Activated effector memory CD4-positive, alpha-beta T cell treated with Interleukin-2 at 50 U/mL for 16 hours (primary cell): ENCODE measurements around the gene PCP2.
"Not testable (repeated sequence)": the region's sequence is repeated elsewhere in the genome, so short reads cannot be mapped to it uniquely, and the experiment has no call there.

Experiments
- DNase-seq: peaks from one replicate; pipeline ENCODE4 v3.0.0-alpha.2; 2020

The PCP2 gene

DNA sequence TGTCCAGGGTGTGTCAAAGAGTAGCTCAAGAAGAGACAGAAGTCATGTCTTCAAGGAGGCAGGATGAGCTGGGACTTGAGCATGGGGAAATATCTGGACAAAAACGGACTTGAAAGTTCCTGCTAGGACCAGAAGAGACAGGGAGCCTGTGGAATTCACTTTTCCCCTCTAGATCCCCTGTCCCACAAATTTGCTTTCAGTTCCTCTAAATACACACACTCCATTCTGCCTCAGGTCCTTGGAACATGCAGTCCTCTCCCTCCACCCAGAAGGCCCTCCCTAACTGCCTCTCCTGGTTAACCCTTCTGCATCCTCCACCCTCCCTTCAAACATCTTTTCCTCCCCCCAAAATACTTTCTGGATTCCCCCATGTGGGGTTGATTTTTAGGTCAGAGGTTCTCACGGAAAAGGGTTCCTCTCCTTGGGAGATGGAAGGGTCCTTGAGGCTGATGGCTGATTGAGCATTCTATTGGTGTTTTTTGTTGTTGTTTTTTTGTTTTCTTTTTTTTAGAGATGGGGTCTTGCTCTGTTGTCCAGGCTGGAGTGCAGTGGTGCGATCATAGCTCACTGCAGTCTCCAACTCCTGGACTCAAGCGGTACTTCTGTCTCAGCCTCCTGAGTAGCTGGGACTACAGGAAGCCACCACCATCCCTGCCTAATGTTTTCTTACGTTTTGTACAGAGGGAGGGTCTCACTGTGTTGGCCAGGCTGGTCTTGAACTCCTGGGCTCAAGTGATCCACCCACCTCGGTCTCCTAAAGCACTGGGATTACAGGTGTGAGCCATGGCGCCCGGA is 28.4 kb upstream of the PCP2 start:
- no peak for DNase-seq

DNA sequence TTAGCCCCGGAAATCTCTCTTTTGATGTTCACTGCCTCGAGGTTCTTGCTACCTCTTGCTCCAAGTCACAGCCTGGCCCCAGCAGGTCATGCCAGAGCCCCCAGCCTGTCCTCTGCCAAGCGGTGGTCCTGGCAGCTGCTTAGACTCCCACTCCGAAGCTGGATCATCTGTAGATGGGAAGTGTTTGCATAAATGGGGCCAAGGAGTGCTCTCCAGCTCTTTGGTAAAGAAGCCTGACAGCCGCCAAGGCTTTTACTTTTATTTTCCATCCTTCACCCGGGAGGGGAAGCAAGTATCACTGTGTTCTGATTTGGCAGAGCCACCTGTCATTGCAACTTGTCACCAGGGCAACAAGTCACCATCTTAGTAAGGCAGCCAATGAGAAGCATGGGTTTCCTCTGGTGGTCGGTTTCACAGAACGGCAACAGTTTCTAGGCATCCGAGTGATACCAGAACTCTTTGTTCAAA is 24.7 kb upstream of the PCP2 start:
- no peak for DNase-seq

DNA sequence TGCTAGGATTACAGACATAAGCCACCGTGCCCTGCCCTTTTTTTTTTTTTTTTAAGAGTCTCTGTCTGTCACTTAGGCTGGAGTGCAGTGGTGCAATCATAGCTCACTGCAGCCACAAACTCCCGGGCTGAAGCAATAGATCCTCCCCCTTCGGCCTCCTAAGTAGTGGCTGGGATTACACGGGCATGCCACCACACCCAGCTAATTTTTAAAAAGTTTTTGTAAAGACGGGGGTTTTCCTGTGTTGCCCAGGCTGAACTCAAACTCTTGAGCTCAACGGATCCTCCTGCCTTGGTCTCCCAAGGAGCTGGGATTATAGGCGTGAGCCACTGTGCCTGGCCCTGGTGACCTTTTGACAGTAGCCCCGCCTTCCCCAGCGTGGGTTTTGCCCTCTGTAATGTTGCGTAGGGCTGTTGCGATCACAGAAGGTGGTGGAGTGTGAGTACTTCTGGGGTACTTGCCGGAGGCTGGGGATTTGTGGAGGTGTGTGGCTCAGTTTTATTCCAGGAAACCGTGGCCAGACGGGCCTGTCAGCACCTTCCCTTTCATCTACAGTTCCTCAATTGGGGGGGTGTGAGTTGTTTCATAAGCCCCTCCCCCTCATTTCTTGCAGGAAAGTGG is 23.7 kb upstream of the PCP2 start:
- DNase-seq, result no peak

DNA sequence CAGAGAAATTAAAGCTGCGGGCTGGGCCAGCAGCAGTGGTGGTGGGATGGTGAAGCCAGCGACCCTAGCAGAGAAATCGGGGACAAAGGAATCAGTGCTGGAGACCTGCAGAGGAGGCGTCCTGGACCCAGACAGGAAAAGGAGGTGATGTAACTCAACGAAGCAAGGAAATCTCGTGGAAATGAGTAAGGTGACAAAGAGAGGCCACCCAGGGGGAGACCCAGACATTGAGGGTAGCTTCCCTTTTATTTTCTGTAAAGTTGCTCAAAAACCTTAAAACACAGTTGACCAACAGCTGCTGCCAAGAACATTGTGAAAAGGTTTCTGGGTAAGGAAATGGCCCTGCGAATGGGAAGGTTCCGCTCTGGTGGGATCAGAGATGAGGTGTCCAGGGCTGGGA is 22.1 kb upstream of the PCP2 start:
- no peak for DNase-seq

DNA sequence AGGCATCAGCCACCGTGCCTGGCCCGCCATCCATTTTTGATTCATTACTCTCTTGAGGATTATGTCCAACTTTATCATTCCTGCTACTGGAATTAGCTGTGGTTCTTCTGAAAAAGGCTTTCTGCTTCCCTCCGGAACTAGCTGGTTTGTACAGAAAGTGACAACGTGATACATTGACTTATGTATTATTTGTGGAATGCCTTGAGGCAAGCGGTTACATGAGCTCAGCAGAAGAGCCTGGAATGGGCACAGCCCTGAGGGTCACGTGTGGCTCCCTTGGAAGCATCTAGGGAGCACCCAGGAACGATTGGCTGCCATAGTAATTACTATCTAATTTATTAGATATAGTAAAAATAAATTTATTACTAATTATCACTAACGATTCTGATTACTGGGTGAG is 20.9 kb upstream of the PCP2 start:
- DNase-seq, result no peak

DNA sequence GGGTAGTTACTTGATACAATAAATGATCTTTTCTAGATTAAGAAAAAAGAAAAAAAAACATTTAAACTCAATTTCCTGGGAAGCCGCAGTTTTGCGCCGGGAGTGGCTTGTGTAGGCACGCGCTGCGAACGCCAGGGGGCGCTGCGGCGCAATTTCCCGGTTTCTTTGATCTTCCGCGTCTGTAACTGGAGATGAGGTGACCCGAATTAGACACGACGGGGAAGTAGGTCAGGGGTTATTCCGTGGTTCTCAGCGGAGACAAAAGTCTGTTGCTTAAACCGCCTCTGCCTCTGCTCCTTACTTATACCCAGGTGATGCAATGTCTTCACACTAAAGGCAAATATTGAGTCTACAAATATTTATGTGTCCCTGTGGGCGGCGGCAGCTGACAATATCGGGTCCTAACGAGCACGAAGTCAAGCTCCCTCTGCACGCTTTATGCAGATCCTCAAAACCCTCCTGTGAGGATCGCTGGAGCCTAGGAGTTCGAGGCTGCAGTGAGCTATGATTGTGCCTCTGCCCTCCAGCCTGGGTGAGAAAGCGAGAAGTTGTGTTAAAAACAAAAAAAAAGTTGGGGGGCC is 18.6 kb upstream of the PCP2 start:
- DNase-seq, result peak; percentile 79

DNA sequence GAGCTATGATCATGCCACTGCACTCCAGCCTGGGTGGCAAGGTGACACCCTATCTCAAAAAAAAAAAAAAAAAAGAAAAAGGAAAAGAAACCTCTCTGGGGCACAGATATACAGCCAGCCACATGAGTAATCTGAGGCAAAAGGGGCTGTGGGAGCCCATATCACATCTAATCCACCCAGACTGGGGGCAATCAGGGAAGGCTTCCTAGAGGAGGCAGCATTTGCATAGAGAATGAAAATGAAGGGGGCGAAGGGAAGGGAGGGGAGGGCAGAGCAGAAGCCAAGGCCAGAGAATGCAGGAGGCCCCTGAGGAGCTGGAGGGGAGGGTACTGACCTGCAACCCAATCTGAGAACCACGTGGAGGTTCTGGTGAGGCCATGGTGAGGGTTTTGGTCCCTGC is 16.6 kb upstream of the PCP2 start:
- no peak for DNase-seq

DNA sequence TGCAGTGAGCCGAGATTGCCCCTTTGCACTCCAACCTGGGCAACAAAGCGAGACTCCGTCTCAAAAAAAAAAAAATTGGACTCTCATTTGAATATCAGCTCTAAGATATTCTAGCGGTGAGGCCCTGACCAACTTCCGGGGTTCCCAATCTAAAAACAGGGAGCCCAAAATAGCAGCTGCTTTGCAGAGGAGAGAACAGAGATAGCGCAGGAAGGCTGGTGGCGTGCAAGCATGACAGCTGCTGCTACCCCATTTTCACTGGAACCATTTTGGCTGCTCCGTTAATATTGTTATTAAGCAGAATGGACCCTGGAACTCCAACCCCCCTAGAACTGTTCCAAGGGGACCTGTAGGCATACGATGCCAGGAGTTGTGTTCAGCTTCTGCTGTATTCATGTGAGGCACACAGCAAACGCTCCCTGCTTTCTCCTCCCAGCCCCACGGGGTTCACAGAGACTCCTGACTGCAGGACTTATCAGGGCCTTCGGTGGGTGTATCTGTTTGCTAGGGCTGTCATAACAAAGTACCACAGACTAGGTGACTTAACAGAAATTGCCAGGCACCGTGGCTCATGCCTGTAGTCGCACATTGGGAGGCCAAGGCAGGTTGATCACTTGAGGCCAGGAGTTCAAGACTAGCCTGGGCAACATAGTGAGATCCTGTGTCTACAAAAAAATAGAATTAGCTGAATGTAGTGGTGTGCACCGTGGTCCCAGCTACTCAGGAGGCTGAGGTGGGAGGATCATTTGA is 14.9 kb upstream of the PCP2 start:
- no peak for DNase-seq

DNA sequence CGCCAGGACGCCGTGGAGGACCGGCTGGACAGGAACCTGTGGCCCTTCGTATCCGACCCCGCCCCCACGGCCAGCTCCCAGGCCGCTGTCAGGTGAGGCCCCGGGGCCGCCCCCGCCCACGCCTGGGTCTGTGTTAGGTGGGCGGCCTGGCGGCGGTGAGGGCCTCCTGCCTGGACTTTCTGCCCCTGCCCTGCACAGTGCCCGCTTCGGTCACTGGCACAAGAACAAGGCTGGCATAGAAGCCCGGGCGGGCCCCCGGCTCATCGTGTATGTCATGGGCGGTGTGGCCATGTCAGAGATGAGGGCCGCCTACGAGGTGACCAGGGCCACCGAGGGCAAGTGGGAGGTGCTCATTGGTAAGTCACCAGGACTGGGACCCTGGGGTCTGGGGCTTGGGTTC is 13.6 kb upstream of the PCP2 start:
- DNase-seq, result no peak

DNA sequence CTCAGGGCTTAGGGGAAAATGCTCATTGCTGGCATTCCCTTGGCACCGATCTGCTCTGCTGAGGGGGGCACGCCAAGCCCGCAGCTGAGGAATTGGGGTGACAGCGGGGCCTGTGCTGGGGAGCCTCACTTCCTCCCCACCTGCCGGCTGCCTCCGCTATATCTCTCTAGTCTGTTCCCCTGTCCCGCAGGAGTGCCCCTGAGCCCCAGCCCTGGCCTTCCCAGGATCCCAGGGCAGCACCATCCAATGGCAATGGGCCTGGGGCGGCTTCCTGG is 12.8 kb upstream of the PCP2 start:
- no peak for DNase-seq

DNA sequence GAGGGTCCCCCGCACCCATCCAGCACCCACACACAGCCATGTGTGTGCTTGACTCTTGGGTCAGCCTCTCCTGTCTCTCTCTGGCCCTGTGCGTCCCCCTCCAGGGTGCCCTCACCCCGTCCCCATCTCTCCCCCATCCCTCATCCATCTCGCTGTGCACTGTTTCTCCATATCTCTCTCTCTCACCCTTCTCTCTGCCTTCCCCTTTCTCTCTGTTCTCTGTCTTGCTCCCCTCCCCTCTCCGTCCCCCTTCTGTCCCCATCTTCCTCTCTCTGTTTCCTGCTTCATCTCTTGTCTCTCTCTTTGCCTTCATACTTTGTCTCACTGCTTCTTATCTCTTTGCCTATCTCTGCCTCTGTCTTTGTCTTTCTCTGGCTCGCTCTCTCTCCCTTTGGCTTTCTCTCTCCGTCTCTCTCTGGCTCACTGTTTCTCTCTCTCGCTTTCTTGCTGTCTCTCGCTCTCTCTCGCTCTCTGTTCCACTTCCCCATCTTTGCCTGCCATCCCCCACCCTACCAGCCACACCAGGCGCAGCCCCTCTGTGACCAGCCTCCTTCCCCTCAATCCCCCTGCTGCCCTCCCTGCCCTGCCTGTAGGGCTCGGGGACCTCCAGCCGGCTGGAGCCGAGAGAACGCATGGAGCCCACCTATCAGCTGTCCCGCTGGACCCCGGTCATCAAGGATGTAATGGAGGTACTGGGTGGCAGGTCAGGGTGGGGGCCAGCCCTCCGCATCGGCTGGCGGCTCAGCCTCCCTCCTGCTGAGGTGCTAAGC is 12.3 kb upstream of the PCP2 start:
- no peak for DNase-seq

DNA sequence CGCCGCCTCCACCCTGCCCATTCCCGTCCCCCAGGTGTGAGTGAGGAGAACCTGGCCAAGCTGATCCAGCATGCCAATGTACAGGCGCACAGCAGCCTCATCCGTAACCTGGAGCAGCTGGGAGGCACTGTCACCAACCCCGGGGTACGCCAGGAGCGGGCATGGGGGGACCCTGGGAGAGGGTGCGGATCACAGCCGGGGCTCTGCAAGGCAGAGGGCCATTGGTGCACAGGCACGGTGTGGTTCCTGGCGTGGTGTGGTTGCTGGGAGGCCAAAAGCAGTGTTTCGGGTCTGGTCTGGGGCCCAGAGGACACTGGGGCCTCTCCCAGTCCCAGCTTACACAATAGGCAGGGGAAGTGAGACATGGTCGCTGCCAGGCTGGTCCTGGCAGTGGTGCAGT is 11.6 kb upstream of the PCP2 start:
- DNase-seq, result no peak

DNA sequence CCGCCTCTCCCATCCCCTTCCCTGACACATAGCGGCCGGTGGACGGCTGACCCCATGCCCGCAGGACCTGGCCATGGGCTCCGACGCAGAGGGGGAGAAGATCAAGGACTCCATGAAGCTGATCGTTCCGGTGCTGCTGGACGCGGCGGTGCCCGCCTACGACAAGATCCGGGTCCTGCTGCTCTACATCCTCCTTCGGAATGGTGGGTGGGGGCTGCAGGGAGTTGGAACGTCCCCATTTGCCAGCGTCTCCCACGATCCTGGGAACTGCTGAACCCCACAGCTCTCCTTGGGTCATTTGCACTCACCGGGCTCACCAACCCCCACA is 11.0 kb upstream of the PCP2 start:
- DNase-seq, result no peak

DNA sequence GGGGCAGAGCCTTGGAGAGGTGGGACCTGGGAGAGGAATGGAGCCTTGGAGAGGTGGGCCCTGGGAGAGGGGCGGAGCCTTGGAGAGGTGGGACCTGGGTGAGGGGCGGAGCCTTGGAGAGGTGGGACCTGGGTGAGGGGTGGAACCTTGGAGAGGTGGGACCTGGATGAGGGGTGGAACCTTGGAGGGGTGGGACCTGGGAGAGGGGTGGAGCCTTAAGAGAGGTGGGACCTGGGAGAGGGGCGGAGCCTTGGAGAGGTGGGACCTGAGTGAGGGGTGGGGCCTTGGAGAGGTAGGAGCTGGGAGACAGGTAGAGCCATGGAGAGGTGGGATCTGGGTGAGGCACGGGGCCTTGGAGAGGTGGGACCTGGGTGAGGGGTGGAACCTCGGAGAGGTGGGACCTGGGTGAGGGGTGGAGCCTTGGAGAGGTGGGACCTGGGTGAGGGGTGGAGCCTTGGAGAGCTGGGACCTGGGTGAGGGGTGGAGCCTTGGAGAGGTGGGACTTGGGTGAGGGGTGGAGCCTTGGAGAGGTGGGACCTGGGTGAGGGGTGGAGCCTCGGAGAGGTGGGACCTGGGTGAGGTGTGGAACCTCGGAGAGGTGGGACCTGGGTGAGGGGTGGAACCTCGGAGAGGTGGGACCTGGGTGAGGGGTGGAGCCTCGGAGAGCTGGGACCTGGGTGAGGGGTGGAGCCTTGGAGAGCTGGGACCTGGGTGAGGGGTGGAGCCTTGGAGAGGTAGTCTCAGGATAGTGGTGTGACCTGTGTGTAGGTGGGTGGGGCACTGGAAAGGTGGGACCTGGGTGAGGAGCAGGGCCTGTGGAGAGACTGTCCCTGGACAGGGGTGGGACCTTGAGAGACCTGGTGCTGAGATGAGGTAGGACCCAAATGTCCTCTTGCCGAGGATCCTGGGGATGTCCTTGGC is 10.4 kb upstream of the PCP2 start:
- not testable (repeated sequence) for DNase-seq

DNA sequence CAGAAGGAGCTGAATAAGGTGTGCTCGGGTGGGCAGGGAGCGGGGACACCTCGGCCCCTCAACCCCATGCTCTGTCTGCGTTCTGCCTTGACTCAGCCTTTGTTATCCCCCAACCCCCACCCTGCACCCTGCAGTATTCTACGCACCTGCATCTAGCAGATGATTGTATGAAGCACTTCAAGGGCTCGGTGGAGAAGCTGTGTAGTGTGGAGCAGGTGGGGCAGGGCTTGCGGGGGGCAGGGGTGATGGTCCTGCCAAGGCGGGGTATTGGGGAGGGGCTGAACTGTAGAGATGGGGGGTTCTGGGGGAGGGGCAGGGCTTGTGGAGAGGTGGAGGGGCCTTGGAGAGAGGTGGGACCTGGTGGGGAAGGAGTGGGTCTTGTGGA is 9.5 kb upstream of the PCP2 start:
- no peak for DNase-seq

DNA sequence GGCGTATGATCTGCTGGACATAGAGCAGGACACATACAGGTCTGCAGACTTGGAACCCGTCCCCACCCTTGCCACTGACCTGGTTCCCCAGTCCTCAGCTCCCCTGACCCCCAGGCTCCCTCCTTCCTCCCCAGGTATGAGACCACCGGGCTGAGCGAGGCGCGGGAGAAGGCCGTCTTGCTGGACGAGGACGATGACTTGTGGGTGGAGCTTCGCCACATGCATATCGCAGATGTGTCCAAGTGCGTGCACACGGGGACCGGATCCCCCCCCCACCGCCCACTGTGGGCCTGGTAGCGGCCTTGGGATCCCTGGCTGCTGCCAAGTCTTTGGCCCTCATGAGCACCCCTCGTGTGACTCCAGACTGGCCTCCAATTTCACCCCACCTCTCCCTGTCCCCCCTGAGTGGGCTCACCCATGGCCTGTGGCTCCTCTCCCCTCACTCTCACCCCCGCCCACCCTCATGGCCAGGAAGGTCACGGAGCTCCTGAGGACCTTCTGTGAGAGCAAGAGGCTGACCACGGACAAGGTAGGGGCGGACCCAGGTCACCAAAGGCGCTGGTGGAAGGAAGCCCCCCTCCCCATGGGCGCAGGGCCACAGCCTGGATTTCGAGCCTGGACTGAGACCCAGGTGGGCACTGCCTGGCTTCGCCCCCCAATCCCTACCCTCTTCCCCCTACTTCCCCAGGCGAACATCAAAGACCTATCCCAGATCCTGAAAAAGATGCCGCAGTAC is 8.9 kb upstream of the PCP2 start:
- no peak for DNase-seq

DNA sequence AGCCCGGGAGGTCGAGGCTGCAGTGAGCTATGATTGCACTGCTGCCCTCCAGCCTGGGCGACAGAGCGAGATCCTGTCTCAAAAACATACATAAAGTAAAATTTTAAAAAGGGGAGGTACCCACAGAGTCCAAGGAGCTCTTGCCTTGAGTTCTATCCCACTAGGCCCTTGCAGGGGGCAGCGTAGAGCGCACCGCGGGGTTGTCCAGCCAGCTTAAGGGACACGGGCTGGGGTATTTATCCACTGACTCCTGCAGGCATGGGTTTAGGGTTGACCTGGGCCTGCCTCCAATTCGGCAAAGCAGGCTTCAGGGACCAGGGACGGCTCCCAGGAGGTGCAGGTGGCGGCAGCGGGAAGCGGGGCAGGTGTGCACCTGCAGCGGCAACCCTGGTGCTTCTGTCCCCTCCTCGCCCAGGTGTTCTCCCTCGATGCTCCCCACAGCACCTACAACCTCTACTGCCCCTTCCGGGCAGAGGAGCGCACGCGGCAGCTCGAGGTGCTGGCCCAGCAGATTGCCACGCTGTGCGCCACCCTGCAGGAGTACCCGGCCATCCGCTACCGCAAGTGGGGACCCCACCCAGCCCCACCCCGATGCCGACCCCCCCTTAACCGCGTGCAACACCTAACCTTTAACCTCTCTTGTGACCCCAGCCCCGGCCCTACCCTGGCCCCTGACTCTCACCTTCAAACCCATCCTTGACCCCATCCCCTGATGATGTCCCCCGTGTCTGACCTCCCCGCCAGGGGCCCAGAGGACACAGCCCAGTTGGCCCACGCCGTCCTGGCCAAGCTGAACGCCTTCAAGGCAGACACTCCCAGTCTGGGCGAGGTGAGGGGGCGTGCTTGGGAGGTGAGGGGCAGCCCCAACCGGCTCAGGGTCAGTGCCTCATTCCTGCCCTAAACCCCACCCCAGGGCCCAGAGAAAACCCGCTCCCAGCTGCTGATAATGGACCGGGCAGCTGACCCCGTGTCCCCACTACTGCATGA is 8.1 kb upstream of the PCP2 start:
- DNase-seq, result no peak

DNA sequence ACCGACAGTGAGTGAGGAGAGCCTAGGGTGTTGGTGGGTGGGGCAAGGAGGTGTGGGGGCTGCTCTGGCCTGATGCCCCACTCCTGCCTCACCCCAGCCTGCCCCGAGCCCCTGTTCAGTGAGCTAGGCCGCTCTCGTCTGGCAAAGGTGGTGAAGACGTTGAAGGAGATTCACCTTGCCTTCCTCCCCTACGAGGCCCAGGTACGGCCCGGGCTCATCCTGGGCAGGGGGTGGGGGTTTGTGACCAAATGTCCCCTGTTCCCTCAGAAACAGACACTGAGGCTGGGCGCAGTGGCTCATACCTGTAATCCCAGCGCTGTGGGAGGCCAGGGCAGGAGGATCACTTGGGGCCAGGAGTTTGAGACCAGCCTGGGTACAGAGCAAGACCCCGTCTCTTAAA is 7.3 kb upstream of the PCP2 start:
- DNase-seq, result no peak

DNA sequence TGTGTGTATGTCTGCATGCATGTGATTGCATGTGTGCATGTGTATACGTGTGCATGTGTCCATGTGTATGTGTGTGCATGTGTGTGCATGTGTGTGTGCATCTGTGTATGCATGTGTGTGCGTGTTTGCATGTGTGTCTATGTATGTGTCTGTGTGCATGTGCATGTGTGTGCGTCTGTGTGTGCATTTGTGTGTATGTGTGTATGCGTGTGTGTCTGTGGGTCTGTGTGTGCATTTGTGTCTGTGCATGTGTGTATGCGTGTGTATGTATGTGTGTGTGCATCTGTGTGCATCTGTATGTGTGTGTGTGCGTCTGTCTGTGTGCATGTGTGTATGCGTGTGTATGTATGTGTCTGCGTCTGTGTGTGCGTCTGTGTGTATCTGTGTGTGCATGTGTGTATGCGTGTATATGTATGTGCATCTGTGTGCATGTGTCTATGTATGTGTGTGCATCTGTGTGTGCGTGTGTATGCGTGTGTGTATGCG is 6.4 kb upstream of the PCP2 start:
- no peak for DNase-seq
